GDM1 (cell line): ENCODE measurements around the gene ZNF81.
"Not testable (repeated sequence)": the region's sequence is repeated elsewhere in the genome, so short reads cannot be mapped to it uniquely, and the experiment has no call there.

Experiments
- DNase-seq: peaks from one replicate; lab custom pipeline; 2025; lab: John Stamatoyannopoulos, UW

The ZNF81 gene

GRCh38 chrX:47936224-47936939, 99.7 kb downstream of the ZNF81 start:
- peak; percentile 40 for DNase-seq

DNA sequence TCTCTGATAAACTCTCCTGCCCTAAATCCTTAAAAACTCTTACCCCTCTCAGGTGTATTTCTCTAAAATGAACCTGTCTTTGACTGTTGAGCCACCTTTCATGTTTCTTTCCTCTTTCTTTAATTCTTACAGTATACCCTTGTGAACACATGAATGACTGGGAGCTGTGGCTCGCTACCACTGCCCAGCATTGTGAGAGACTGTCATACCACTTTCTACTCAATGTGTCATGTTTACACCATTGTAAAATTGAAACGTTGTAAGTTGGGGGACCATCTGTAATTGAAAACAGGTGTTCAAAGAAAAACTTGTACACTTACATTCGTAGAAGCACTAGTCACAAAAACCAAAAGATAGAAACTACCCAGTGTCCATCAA, 100.2 kb downstream of the ZNF81 start:
- DNase-seq = no peak

GRCh38 chrX:47940448-47940847, 103.7 kb downstream of the ZNF81 start:
- no peak for DNase-seq

DNA sequence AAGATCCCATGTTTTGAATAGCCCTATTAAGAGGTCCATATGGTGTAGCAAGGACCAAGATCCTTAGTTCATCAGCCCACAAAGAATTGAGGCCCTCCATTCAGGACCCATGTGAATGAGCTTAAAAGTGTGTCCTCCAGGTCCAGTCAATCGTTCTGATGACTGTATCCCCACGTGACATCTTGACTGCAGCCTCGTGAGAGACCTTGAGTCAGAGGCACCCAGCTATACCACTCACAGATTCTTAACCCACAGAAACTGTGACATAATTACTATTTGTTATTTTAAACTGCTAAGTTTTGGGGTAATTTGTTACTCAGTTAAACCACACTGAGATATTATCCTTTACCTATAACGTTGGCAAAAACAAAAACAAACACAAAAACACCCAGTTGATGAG, 104.7 kb downstream of the ZNF81 start:
- no peak for DNase-seq

DNA sequence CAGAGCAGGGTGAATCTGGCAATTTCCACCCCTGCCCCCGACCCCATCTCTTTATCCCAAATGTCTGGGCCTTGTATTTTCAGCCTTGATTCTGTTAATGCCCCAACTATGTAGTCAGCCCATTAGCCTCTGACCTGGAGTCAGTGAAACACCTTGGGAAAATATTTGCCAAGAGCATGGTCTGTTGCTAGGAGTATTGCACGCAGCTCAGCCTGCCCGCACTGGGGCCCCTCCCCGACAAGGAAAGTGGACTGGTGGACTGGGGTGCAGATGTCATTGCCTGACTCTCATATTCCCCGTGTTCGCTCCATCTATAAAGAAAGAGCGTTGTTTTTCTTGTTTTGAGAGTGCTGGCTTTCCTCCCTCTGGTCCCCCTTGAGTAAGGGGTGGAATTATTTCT, 118.6 kb downstream of the ZNF81 start:
- not testable (repeated sequence) for DNase-seq

DNA sequence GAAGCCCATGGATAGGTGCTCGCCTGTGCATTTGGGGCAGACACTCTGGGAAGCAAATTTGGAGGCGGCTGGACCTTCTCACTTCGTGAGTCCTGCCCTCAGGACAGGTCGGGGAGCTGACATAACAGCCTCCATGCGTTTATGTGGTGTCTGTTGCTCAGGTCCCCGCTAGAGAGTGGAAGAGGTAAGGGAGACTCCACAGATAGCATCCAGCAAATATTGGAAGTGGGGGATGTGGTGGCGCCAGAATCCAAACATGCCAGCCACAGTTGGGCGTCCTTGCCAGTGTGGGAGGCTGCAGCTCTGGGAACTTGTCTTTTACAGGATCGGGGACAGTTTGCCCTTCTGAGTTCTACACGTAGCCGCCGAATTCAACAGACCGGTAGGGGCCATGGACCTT, 119.3 kb downstream of the ZNF81 start:
- no peak for DNase-seq

DNA sequence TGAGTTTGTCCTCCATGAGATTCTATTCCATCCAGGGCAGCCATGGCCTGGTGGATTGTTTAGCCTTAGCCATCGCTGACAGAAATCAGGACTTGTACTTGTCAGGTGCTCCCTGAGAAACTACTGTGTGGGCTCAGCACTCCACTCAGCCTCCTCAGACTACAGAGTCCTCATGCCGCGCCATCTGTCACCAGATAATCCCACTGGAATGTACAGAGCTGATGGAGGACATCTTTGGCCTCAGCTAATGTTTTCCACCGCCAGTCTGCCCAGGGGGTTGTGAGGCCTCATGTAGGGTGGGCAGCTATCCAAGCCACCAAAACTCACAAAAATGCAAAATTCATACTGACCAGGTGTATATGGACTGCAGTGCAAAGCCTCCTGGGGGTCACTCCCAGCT, 121.5 kb downstream of the ZNF81 start:
- DNase-seq = not testable (repeated sequence)

DNA sequence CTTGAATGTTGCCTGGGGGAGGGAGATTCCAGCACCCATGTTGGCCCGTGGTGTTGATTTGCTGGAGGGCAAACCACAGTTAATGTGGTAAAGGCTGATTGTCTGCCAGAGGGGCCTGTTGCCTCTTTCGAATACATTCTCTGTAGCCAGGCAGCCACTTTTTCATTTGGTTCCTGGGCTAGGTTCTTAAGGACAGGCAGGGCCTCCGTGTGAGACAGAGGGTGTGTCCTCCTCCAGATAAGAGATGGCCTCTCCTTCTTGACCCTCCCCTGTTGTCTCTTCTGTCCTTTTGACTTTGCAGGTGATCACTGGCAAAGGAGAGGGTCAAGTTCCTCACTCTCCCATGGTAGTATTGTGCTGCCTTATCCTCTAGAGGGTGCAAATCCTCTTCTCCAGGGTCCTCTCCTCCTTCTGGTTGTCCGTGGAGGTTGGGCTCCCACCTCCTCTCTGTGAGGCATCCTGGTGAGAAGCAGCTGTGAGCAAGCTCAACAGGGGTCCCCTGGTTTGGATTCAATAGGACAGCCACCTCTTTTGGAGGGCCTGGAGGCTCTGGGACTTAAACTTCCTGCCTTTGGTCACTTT, 122.2 kb downstream of the ZNF81 start:
- DNase-seq = peak; percentile 1

GRCh38 chrX:47960406-47960805, 123.7 kb downstream of the ZNF81 start:
- DNase-seq = no peak

DNA sequence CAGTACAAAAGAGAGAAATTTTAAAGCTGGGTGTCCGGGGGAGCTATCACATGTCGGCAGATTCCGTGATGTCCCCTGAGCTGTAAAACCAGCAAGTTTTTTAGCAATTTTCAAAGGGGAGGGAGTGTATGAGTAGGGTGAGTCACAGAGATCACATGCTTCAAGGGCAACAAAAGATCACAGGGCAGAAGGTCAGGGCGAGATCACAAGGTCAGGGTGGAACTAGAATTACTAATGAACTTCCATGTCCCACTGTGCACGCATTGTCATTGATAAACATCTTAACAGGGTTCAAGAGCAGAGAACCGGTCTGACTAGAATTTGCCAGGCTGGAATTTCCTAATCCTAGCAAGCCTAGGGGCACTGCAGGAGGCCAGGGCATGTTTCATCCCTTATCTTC, 125.1 kb downstream of the ZNF81 start:
- DNase-seq = not testable (repeated sequence)

DNA sequence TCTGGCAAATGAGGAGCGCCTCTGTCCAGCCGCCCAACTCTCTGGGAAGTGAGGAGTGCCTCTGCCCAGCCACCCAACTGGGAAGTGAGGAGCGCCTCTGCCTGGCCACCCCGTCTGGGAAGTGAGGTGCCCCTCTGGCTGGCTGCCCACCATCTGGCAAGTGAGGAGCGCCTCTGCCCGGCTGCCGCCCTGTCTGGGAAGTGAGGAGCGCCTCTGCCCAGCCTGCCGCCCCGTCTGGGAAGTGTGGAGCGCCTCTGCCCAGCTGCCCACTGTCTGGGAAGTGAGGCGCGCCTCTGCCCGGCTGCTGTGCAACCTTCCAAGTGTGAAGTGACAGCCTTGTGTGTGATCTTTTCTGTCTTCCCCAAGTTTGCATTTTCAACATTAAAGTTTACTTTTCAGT, 128.8 kb downstream of the ZNF81 start:
- not testable (repeated sequence) for DNase-seq
